Measurements from ENCODE around the gene GALR2. TPM values are rescaled to one million over a fixed set of nuclear protein-coding genes. Genes with fewer than 3 reads are reported as not detected.

Gene GALR2
- total RNA-seq, 1 experiment from 2014 or later = 1.0 TPM

DNA sequence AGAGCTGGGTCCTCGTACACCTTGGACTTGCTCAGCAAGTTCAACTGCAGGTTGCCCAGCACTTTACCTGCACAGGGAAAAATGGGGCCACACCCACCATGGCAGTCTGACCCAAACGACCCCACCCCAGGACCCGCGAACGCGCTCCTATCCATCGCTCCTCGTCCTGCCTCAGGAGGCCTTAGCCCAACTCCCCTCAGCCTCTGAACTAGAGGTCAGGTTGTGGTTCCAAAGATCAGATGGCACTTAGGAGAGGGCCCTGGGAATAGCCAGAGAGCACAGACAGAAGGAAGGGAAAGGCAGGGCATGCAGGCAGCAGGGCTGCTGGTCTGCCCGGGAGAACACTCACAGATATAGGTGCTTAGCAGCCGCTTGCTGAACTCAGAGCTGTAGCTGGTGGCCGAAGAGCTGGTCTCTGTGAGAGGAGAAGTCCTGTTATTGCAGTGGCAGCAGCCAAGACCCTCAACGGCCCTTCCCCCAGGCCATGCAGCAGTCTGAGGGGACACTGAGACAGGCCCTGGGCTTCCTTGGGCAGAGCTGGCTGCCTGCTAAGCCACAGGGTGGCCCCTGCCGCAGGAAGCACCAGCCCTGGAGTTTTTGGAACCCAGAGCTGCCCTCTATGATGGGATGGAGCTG, 11.3 kb downstream of the GALR2 start:
- in situ Hi-C loops (cut with HindIII; ENCODE audit: low pct_unique_long_range_greater_than_20kb, low sequenced_read_pairs) = no loop called here
- no peak for DNase-seq (ENCODE audit: low read depth, low spot score)

DNA sequence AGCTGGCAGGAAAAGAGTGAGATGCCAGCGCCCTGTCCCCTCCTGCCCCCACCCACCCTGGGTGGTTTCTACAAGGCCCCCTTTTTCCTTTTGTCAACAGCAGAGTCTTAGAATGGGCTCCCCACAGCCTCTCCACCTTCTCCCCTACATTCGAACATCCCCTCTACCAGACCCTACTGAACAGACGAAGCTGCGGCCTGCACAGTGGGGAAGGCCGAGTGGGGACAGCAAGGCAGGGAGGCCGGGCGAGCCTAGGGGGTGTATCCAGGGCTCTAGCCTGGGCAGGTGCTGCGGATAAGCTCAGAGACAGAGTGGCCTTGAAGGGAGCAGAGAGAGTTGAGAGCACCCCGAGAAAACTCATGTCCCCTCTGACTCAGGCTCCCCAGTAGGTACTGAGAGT, 11.8 kb downstream of the GALR2 start:
- in situ Hi-C loops (cut with HindIII; ENCODE audit: low pct_unique_long_range_greater_than_20kb, low sequenced_read_pairs) = no loop called here
- no peak for DNase-seq (ENCODE audit: low read depth, low spot score)

DNA sequence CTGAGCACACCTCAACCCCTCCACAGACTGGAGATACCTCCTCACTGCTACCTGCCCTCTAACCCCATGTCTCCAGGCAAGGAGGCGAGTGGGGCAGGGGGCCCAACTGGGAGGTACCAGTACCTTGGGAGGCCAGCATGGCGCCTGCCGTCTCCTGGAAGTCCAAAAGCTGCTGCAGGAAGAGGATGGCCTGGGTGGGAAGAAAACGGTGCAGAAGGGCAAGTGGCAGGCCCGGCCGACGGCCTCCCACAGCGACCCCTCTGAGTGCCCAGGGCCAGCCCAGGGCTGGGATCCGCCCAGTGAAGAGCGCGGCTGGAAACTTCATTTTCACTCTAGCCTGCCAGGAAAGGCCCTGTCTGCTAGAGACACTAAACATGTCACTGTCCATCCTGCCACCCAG, 12.9 kb downstream of the GALR2 start:
- no peak for DNase-seq (ENCODE audit: low read depth, low spot score)
- in situ Hi-C loops (cut with HindIII; ENCODE audit: low pct_unique_long_range_greater_than_20kb, low sequenced_read_pairs) = no loop called here

DNA sequence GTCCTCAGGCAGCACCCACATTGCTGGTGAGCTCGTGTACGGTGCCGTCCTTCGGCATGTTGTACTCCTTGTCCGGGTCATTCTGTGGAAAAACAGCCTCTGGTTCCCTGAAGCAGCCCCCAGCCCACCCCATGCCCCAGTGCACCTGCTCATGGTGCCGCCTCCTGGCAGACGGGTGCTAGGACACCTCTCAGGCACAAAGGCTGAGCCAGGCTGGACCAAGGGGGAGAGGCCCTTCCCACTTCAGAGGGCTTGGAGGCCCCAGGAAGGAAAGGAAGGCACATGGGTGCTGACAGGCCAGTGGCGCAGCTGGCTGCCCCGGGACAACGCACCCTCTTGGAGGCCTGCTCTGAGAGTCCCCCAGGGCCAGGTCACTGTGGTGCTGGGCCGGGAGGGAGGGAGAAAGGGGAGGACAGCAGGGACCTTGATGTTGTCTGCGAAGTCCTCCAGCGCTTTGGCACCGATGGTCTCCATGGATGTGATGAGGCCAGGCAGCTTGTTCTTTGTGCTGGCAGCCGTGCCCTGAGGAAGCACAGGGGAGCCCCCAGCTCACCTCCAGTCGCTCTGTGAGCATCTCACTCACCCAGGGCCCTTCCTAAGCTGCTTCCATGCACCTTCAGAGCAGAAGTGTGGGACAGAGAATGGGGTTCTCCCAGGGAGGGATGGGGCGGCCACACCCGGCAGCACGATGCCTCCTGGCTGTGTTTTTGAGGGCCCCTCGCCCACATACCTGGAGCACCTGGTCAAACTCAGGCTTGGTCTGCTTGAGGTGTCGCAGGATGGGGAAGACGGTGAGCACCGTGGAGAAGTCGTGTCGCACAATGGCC, 13.7 kb downstream of the GALR2 start:
- in situ Hi-C loops (cut with HindIII; ENCODE audit: low pct_unique_long_range_greater_than_20kb, low sequenced_read_pairs) = no loop called here
- DNase-seq (ENCODE audit: low read depth, low spot score) = peak; percentile 47

DNA sequence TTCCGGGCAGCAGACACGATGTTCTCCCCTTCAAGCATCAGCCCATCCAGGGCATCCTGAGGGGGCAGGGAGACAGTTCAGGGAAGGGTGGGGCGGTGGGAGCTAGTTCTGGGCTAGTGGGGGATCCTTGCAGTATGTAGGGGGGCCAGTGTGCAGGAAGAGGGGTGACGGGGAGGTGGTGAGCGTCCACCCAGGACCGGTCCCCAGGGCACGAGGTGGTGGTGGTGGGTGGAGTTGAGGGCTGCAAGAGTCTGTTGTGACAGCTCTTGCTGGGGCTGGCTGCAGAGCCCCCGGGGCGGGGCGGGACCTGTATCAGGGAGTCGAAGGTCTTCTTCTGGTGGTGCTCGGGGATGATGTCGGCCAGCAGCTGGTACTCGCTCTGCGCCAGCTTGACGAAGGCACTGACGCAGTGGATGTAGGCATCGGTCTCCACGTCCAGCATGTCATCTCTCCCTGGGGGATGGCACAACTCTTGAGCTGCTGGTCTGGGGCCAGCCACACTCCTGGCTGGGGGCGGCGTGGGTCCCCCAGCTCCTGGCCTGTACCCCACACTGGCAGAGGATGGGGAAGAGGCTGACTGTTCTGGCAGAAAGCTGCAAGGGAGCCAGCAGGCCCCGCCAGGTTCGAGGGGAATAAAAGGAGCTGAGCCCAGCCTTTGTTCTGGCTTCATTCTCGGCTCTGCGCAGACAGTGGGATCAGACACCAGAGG, 14.4 kb downstream of the GALR2 start:
- in situ Hi-C loops (cut with HindIII; ENCODE audit: low pct_unique_long_range_greater_than_20kb, low sequenced_read_pairs) = no loop called here
- no peak for DNase-seq (ENCODE audit: low read depth, low spot score)

DNA sequence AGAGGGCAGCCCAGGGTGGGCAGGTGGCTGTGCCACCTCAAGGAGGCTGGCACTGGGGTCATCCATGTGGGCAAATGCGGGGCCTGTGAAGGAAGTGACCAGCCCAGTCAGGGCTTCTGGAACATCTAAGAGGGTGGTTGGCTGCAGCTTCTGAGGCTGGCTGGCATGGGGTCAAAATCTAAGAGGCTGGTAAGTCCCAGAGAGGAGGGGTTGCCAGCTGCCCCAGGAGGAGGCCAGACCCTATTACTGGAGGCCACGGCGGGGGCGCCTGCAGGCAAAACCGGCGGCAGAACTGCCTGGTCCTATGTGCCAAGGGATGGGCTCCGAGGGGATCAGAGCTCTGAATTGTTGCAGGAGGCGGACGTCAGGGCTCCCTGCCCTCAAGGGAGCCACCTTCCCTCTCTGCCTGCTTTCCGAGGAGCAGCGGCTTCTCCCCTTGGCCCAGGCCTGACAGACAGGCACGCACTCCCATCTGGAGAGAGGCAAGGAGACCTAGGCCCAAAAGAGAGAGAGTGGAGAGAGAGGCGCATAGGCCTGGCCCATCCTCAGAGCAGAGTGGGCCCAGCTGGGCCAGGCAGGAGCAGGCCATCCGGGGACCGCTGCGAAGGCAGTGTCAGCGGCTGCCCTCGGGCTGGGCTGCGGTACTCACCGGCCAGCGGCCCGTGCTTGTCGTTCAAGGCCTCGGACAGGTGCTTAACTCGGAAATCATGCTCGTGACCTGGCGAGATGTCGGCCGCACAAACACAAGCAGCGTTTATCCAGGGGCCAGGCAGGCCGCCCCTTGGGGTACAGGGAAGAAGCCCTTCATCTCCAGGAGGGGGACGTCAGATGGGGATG, 15.3 kb downstream of the GALR2 start:
- in situ Hi-C loops (cut with HindIII; ENCODE audit: low pct_unique_long_range_greater_than_20kb, low sequenced_read_pairs) = no loop called here
- no peak for DNase-seq (ENCODE audit: low read depth, low spot score)

DNA sequence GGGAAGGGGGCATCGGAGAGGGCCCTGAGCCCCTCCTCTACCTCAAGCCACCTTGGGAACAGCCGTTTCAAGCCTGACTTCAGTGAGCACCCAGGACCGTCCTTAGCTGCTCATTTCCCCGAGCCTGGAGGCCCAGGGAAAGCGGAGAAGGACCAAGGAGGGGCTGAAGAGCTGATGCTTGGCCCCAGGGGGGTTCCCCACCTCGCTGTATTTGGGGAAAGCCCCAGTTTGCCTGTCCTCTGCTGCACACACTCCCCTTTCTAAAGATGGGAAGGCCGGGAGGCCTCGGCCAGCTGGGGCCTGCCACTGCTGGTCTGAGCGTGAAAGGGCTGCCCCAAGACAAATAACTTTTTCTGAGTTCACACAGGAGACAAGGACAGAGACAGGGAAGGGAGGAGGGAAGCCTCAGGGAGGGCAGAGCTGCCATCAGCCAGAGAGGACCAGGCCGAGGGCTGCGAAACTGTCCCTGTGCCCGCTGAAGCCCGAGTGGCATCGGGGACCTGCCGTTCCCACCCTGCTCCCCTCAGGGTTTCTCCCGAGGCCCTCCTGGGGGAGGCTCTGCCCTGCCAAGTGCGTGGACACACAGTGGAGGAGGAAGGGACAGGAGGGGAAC, 16.0 kb downstream of the GALR2 start:
- no peak for DNase-seq (ENCODE audit: low read depth, low spot score)
- in situ Hi-C loops (cut with HindIII; ENCODE audit: low pct_unique_long_range_greater_than_20kb, low sequenced_read_pairs) = no loop called here

DNA sequence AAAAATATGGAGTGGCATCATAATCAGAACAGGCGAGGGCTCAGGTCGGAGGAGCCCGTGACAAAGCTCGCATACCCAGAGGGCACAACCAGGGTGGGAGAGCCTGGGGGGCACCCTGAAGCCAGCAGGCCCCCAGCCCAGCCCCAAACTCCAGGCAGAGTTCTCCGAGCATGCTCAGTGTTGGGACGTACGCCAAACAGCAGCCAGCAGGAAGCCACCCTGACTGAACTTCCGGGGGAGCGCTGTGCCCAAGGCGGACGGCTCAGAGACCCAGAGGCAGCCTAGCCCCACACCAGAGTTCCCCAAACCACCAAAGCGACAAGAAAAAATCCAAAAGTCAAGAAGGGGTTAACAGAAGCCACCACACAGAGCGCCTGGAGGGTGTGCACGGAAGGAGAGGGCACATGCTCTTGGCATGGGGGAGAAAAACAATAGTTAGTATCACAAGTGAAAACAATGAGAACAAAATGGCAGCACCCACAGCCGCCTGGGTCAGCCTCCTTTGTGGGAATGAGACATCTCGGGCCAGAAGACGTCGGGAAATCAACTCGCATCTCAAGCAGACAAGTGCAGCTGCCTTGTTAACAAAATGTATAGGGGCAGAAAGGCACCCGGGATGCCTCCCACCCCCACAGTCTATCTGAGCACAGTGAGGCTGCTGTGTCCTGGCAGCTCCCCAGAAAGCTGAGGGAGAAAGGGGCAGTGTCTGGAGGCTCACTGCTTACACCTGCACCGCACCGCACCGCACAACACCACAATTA, 17.1 kb downstream of the GALR2 start:
- in situ Hi-C loops (cut with HindIII; ENCODE audit: low pct_unique_long_range_greater_than_20kb, low sequenced_read_pairs) = no loop called here
- no peak for DNase-seq (ENCODE audit: low read depth, low spot score)

DNA sequence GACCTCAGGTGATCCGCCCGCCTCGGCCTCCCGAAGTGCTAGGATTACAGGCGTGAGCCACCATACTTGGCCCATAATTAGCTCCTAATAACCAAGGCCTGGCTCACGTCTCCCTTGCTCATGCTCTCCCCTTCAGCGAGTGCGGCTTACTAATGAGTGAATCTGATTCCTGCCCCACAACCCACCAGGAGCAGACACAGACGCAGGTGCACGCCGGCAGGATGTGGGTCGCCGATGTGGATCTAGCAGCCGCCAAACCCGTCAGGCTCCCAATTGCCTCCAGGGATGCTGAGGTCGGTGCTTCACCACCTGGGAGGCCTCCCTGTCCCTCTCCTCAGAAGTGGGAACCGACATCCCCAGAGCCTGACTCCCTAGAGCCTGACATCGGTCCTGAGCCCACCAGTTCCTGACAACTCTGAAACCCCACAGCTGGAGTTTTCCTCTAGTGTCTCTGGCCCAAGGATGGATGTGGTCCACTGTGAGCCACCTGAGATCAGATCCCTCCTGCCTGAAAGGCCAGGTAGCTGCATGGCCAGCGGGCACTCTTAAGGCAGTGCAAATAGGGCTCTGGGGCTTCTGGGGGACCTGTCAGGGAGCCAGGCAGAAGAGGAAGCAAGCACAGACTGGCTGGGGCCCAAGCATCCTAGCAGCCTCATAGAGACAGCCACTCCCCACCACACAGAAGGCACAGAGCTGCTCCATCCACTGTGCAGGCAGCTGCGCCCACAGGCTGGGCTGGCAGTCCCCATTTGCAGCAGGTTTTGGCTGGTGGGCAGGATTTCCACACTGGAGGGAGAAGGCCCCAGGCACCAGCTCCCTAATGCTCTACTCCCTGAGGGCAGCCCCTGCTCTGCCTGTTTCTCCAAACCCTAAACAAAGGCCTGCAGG, 18.2 kb downstream of the GALR2 start:
- DNase-seq (ENCODE audit: low read depth, low spot score) = no peak
- in situ Hi-C loops (cut with HindIII; ENCODE audit: low pct_unique_long_range_greater_than_20kb, low sequenced_read_pairs) = no loop called here

DNA sequence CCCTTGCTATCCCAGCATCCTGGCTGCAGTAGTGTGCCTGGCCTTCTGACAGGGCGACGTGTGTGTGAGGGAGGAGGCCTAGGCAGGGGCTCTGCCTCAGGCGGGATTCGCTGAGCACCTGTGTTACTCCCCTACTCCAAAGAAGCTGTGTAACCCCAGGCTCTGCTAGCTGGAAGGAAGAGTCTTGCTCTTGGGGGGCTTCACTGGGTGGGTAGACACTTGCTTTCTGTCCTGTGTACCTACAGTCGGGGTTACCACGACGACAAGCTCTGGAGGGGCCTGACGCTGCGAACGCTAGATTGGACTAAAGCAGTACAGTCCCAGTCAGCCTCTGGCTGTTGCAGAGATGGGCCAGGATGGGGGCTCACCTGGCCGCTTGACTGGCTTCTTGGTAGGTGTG, 19.5 kb downstream of the GALR2 start:
- DNase-seq (ENCODE audit: low read depth, low spot score) = no peak
- in situ Hi-C loops (cut with HindIII; ENCODE audit: low pct_unique_long_range_greater_than_20kb, low sequenced_read_pairs) = no loop called here

DNA sequence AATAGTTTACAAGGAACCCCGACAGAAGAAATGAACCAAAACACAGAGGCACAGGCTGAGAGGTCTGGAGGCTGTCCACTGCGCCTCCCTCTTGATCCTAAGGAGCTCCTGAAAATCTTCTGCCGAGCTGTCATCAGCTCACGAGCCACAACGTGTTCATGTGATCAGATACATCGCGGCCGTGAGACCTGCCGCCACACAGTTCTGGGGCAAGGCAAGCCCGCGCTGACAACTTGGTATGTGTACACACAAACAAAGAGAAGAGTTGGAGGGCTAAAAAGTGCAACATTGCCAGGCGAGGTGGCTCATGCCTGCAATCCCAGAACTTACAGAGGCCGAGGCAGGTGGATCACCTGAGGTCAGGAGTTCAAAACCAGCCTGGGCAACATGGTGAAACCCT, 21.4 kb downstream of the GALR2 start:
- no peak for DNase-seq (ENCODE audit: low read depth, low spot score)
- in situ Hi-C loops (cut with HindIII; ENCODE audit: low pct_unique_long_range_greater_than_20kb, low sequenced_read_pairs) = no loop called here

DNA sequence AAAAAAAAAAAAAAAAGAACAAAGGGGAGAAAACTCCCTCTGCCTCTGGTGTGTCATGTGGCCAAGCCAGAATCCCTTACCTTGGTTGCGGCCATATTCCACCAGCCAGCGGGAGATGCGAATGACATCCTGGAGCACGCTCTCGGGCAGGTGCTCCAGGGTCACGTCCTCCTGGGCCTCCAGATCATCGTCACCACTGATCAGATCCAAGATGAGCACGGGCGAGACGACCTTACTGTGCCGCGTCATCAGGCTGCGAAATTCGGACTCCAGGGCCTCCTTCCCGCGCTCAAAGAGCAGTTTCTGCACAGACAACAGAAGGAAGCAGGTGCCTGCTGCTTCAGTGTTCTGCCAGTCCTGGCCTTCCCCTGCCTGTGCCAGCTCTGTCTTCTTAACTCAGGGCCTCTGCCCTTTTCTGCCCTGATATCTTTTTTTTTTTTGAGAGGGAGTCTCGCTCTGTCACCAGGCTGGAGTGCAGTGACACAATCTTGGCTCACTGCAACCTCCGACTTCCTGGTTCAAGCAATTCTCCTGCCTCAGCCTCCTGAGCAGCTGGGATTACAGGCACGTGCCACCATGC, 23.2 kb downstream of the GALR2 start:
- in situ Hi-C loops (cut with HindIII; ENCODE audit: low pct_unique_long_range_greater_than_20kb, low sequenced_read_pairs) = no loop called here
- DNase-seq (ENCODE audit: low read depth, low spot score) = no peak

DNA sequence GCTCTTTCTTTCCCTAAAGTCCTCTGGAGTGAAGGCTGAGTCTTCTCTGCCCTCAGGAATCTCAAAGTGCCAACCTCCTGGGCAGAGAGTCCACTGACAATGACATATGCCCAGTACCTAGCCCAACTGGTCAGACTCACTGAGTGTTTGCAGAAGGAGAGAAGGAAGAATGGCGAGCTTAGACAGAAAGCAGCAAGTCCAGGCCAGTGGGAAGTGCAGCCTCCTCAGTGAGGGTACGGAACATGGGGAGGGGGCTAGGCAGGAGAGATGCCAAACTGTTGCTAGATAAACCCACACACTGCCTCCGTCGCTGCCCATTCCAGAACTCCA, 28.3 kb downstream of the GALR2 start:
- in situ Hi-C loops (cut with HindIII; ENCODE audit: low pct_unique_long_range_greater_than_20kb, low sequenced_read_pairs) = no loop called here
- no peak for DNase-seq (ENCODE audit: low read depth, low spot score)

DNA sequence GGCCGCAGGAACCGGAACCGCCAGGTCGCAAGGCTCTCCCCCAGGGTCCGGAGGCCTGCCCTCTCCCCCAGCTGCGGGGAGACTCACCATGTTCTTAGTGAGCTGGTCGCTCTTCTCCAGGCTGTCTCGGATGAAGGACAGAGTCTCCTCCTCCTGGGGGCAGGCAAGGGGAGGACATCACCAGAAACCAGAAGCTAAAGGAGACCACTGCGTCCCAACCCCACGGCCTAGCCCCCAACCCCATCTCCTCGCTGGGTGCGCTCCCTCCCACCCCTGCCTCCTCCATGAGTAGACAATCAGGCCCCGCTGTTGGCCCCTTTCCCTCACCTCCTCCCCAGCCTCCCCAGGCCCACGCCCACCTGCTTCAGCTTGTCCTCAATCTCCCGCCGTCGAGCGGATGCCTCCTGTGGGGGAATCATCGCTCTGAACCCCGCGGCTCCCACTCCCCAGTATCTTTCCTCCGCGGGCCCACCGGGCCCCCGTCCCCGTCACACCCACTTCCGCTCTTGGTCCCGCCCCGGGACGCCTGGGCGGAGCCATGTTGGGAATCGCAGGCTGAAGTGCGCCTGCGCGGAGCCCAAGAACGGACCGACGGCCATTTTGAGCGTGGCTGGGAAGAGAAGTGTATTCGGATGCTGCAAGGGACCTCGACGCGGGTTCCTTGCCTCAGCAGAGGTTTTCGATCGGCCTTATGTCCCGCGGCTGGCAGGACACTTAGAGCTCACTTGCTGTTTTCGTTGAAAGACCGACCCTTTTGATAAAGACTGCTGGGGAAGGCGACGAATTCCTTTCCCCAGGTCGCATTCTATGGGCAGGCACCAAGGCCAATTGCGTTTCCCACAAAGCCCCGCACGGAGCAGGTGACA, 28.9 kb downstream of the GALR2 start, which contains the start of gene EXOC7:
TSS of gene EXOC7 (minus strand) at position 514 of the 866 bp plus-strand sequence. CDS start at position 419, 95 bp downstream.
- peak; percentile 98 for DNase-seq (ENCODE audit: low read depth, low spot score)
- in situ Hi-C loops (cut with HindIII; ENCODE audit: low pct_unique_long_range_greater_than_20kb, low sequenced_read_pairs) = no loop called here
